Measurements from ENCODE around the gene ALDH1L1.

ALDH1L1 gene

DNA sequence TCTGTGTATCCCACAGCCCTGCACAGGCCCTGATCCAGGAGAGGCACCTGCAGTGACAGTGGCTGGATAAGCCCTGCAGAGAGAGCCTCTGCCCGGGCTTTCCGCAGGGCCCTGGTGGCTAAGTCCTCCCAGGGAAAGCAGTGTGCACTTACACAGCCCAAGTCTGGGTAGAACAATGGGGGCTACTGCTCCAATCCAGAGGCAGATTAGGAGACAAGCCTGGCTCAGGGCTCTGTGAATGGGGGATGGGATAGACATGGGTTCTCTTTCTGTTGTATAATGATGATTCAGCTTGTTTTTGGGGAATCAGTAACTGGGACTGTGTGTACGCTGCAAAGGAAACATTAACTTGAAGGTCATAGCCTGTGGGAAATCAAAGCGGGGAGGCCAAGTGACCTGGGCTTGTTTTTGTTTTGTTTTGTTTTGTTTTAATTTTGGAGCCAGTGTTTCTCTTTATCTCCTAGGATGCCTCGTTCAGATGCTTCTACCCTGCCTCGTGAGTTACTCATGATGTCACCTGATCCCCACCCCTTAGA lies 4.1 kb upstream of the ALDH1L1 start:
- H3K4me3 ChIP-seq (ENCODE audit: low read depth, low read length): no peak overlapping the region
- TF ChIP-seq, protein P1, sequence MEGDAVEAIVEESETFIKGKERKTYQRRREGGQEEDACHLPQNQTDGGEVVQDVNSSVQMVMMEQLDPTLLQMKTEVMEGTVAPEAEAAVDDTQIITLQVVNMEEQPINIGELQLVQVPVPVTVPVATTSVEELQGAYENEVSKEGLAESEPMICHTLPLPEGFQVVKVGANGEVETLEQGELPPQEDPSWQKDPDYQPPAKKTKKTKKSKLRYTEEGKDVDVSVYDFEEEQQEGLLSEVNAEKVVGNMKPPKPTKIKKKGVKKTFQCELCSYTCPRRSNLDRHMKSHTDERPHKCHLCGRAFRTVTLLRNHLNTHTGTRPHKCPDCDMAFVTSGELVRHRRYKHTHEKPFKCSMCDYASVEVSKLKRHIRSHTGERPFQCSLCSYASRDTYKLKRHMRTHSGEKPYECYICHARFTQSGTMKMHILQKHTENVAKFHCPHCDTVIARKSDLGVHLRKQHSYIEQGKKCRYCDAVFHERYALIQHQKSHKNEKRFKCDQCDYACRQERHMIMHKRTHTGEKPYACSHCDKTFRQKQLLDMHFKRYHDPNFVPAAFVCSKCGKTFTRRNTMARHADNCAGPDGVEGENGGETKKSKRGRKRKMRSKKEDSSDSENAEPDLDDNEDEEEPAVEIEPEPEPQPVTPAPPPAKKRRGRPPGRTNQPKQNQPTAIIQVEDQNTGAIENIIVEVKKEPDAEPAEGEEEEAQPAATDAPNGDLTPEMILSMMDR (IDR thresholded peaks at IDR 0.05; ENCODE audit: borderline replicate concordance, insufficient read depth, low read depth, low read length): no peak

DNA sequence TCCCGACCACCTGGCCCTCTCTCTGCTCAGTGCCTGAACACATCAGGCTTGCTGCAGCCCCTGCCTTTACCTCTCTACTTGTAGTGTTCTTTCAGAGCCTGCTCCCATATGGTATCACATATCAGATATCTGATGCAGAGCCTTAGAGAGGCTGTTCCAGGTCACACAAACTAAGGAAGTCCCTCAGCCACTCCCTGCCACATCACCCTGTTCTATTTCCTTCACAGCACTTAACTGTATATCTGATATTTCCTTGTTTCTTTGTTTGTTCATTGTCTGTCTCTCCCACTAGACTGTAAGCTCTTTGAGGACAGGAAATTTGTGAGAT lies 976 bp upstream of the ALDH1L1 start:
- TF ChIP-seq, protein P1 (IDR thresholded peaks at IDR 0.05; ENCODE audit: borderline replicate concordance, insufficient read depth, low read depth, low read length): no peak
- no peak overlapping the region for H3K4me3 ChIP-seq (ENCODE audit: low read depth, low read length)

DNA sequence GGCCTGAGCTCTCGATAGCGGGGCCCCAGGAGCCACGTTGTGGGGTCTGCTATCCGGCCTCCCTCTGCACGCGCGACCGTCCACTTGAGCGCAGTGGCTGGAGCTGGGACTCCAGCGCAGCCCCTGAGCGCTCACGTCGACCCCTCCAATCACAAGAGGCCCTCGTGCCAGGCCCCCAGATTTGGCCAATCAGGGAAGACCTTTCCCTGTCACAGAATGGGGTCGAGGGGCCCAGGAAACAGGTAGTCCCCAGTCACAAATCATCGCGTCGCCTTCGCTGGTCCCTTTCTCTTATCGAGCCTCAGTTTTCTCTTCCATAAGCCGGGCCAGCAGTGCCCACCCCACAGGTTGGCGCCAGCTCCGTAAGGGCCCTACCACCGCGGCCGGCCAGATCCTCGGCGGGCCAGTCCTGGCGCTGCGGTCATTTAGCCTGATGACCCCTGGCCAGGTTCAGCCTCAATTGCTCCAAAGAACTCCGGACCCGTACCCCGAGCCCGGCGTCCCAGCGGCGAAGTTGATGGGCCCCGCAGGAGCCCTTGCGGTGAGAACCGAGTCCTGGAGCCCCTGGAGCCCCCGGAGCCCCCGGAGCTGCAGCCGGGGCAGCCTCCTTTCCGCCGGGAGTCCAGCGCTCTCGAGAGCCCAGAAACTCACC lies 435 bp downstream of the ALDH1L1 start:
- no peak overlapping the region for H3K4me3 ChIP-seq (ENCODE audit: low read depth, low read length)

DNA sequence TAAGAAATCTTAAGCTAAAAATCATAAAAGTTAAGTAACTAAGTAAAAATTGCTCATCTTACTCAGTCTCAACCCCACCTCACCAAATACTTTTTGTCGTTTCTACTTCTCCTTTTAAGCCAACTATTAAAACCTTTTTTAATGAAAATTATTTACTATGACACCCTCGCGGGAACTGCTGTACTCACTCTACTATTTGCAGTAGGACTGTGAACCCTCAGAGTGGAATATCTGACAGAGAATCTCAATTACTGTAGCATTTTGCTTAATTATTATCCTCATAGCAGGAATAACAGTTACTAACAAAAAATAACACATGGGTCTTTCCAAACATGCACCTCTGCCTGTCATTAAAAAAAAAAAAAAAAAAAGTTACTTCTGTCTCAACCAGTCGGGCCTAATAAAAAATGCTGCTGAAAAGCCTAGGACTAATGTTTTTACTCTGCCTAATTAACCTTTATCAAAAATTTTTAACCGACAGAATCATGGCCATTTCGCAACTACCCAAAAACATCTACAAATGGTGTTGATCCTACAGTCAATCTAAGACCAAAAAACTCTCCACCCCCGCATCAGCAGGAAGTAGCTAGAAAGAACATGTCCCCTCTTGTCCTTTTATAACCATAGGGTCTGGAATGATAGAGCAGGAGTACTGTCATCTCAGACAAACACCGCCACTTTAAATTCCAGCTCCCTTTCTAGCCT lies 10.2 kb downstream of the ALDH1L1 start:
- TF ChIP-seq, protein P1 (IDR thresholded peaks at IDR 0.05; ENCODE audit: borderline replicate concordance, insufficient read depth, low read depth, low read length): no peak
- H3K4me3 ChIP-seq (ENCODE audit: low read depth, low read length): no peak overlapping the region

More for the DNA sequence above, 435 bp downstream of the ALDH1L1 start:
- TF ChIP-seq, protein P1 (IDR thresholded peaks at IDR 0.05; ENCODE audit: borderline replicate concordance, insufficient read depth, low read depth, low read length): no peak

DNA sequence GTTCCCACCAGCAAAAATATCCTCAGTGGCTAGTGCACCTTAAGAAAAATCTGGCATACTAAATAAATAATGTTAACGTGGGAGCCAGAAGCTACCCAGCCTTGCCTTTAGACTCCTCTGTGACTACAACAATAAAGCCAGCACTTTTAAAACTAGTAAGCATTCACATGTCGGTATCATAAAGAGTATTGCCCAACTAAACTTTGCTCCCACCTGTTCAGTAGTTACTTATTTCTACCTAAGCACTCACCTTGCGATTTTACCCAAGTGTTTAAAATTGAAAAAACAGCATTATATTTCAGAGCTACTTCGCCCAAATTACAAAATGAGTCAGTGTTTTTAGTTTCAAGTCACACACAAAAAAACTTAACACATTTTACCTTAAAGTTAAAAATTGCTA lies 12.8 kb downstream of the ALDH1L1 start:
- H3K4me3 ChIP-seq (ENCODE audit: low read depth, low read length): no peak overlapping the region
- TF ChIP-seq, protein P1 (IDR thresholded peaks at IDR 0.05; ENCODE audit: borderline replicate concordance, insufficient read depth, low read depth, low read length): no peak

DNA sequence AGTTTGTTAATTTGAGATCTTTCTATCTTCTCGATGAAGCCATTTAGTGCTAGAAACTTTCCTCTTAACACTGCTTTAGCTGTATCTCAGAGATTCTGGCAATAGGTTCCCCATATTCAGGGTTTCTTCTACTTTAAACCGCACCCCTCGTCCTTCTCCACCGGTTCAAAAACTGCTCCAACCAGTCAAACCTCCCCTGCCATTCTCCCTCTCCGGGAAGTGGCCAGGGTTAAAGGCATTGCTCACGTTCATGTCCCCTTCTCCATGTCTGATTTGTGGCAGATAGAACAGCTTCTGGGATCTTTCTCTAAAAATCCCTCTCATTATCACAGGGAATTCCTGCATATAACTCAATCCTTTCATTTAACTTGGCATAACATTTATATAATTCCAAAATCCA lies 14.4 kb downstream of the ALDH1L1 start:
- TF ChIP-seq, protein P1 (IDR thresholded peaks at IDR 0.05; ENCODE audit: borderline replicate concordance, insufficient read depth, low read depth, low read length): no peak
- H3K4me3 ChIP-seq (ENCODE audit: low read depth, low read length): no peak overlapping the region

DNA sequence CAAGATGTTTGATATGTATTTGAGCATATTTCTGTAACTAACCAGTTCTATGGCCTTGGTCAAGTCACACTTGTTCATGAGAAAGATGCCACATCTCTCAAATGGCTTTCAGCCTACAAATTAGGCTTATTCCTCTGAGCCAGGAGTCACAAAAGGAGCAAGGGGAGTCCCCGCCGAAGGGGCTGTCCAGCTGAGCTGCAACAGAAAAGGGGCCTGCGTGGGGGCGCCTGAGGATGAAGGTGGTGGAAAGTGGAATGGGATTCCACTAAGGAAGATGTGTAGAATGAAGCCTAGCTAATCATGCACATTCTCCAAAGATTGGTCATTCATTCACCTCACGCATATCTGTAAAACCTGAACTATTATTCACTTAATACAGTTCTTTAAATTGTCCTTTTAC lies 19.1 kb downstream of the ALDH1L1 start:
- no peak overlapping the region for H3K4me3 ChIP-seq (ENCODE audit: low read depth, low read length)
- TF ChIP-seq, protein P1 (IDR thresholded peaks at IDR 0.05; ENCODE audit: borderline replicate concordance, insufficient read depth, low read depth, low read length): no peak
